Epithelial cell of proximal tubule (primary cell): ENCODE data around the gene ATP5PO. TPM values are rescaled to one million over a fixed set of nuclear protein-coding genes. Genes with fewer than 3 reads are reported as not detected.

Experiments used
- DNase-seq: peaks from one replicate; pipeline ENCODE4 v3.0.0-alpha.2; 2011; ENCODE audit warnings: low read depth
- H3K4me3 ChIP-seq: 2 replicates; pipeline ENCODE4 v1.5.1; 2011; ENCODE audit warnings: low read depth, mild to moderate bottlenecking, low read length
- total RNA-seq: library from RNA; depleted of rRNA; stranded (reverse); fragments of >200 nt; gene quantifications from 2 replicates; pipeline ENCODE4 v1.2.3, GENCODE V29; 2015
- TF ChIP-seq, protein P1 (sequence below): conservative IDR thresholded peaks from 2 replicates; pipeline ENCODE4 v1.5.1; 2012; ENCODE audit warnings: low read depth, mild to moderate bottlenecking, low read length

ATP5PO gene
- total RNA-seq, 1 donor from 2014 or later: 313 TPM

DNA sequence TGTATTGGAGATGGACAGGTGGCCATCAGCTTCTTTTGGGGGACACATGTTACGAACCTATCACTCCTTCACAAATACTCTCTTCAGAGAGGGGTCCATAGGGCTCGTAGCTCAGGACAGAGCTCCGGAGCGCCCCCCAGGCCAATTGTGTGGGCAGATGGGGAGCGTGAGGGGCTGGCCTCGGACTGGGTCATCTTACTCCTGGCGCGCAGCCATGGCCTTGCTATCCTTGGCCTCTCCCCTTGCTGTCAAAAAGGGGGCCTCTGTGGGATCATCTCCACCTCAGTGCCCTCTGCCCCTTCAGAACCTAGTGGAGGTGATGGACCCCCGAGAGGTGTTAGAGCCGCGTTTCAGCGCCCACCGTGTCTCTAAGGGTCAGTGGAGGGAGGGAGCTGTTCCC is 35.0 kb downstream of the ATP5PO start:
- no peak overlapping the region for H3K4me3 ChIP-seq
- no peak for DNase-seq
- TF ChIP-seq, protein P1, sequence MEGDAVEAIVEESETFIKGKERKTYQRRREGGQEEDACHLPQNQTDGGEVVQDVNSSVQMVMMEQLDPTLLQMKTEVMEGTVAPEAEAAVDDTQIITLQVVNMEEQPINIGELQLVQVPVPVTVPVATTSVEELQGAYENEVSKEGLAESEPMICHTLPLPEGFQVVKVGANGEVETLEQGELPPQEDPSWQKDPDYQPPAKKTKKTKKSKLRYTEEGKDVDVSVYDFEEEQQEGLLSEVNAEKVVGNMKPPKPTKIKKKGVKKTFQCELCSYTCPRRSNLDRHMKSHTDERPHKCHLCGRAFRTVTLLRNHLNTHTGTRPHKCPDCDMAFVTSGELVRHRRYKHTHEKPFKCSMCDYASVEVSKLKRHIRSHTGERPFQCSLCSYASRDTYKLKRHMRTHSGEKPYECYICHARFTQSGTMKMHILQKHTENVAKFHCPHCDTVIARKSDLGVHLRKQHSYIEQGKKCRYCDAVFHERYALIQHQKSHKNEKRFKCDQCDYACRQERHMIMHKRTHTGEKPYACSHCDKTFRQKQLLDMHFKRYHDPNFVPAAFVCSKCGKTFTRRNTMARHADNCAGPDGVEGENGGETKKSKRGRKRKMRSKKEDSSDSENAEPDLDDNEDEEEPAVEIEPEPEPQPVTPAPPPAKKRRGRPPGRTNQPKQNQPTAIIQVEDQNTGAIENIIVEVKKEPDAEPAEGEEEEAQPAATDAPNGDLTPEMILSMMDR: no peak

DNA sequence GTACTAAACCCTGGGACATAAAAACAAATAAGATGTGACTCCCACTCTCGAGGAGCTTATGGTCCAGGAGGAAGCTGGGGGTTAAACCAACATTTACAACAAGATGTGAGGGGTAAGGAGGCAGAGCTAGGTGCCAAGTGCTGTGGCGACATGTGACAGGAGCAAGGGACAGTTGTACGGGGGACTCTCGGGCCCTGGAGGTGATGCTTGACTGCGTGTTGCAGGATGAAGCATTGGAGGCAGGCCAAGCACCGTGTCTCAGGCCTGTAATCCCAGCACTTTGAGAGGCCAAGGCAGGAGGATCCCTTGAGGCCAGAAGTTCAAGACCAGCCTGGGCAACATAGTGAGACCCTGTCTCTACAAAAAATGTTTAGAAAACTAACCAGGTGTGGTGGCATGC is 36.8 kb downstream of the ATP5PO start:
- no peak for DNase-seq
- no peak overlapping the region for H3K4me3 ChIP-seq
- TF ChIP-seq, protein P1: no peak

DNA sequence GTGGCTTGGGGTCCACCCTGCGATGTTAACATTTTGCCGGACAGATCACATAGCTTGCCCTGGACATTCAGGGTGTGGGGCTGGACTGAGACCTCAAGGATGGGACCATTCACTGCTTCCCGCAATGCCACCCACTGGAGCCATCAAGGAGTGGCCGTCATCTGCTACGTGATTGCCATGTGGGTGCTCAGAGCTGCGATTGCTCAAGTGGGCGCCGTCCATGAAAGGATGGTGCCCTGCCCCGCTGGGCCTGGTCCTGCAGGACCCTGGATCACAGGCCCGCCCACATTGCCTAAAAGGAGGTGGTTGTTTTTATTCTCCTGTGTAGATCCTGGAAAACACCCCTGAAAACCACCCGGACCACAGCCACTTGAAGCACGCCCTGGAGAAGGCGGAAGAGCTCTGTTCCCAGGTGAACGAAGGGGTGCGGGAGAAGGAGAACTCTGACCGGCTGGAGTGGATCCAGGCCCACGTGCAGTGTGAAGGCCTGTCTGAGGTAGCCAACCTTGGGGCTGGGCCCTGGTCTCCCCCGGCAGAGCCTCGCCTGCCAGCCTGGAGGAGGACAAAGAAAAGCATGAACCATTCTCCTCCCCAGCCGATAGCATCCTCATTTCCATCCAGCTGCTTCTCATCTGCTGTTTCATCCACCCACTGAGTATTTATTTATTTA is 40.4 kb downstream of the ATP5PO start:
- H3K4me3 ChIP-seq: no peak overlapping the region
- TF ChIP-seq, protein P1: no peak
- no peak for DNase-seq

DNA sequence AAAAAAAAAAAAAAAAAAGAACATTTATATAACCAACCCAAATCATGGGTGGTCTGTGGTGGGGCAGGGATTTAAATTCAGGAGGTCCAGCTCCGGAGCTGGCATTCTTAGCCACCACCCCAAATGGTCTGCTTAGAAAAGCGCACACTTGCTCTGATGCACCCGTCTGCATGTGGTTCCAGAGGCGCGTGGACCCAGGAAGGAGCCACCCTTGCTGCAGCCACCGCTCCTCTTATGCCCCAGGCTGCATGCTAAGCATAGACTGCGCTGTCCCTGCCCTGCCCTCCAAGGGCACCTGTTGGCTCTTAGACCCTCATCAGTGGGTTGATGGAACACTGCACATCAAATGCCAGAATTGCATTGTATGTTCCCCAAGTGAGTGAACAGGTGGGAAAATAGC is 41.4 kb downstream of the ATP5PO start:
- DNase-seq: no peak
- TF ChIP-seq, protein P1: no peak
- H3K4me3 ChIP-seq: no peak overlapping the region

DNA sequence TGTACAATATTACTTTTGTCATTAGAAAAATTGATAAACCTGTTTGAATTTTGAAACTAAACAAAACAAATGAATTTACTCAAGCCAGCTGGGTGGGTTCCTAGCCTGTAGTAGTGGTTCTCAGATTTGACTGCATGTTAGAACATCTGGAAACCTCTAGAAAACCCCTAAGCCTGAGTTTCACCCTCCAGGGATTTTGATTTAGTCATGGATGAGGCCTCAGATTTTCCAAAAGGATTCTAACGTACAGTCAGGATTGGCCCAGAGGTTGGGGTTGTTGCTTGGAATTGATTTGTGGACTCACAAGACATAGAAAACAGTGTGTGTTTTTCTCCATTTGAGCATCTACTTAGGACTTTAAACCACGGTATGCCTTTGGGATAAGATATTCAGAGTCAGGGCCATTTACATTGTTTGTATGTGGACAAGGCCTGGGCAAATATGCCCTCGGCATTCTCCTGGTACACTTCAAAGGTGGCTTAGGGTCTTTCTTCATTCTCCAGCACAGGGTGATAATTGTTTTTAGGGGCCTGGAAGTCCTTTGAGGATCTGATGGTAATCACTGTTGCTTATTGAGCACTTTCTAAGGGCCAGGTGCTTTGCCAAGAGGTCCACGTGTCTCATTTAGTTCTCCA is 42.6 kb downstream of the ATP5PO start:
- no peak for DNase-seq
- TF ChIP-seq, protein P1: no peak
- H3K4me3 ChIP-seq: no peak overlapping the region

DNA sequence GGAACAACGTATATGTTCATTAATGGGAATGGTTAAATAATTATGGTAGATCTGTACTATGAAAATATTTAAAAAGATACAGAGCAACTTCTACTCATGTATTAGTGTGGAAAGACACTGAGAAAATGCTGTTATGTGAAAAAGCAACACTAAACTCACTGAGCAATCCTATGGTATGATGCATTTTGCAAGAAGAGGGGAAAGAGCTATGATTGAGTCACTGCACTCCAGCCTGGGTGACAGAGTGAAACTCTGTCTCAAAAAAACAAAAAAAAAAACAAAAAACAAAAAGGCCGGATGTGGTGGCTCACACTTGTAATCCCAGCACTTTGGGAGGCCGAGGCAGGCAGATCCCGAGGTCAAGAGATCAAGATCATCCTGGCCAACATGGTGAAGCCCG is 44.4 kb downstream of the ATP5PO start:
- no peak for DNase-seq
- TF ChIP-seq, protein P1: no peak
- H3K4me3 ChIP-seq: no peak overlapping the region

DNA sequence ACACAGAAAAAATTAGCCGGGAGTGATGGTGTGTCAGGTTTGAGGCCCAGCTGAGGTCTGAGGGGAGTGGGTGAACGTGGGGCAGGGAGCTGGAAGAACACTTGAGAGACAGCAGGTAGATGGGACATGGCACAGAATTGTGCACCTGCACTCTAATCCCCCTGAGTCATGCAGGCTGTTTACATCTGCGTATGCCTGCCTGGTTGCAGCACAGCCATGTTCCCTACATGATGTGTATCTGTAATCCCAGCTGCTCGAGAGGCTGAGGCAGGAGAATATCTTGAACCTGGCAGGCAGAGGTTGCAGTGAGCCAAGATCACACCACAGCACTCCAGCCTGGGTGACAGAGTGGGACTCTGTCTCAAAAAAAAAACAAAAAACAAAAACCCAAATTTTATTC is 44.8 kb downstream of the ATP5PO start:
- DNase-seq: no peak
- TF ChIP-seq, protein P1: no peak

More for the DNA sequence above, 44.8 kb downstream of the ATP5PO start:
- no peak overlapping the region for H3K4me3 ChIP-seq
